ENCODE data around the gene PLEKHA3. TPM values are rescaled to one million over a fixed set of nuclear protein-coding genes. Genes with fewer than 3 reads are reported as not detected.

The PLEKHA3 gene
- total and polyA plus RNA-seq, 10 of the 15 experiments (the other 5 are each of a cell fraction or from before 2014, with no cell fraction given): 1.4 to 21.1 (median 7.4) TPM

DNA sequence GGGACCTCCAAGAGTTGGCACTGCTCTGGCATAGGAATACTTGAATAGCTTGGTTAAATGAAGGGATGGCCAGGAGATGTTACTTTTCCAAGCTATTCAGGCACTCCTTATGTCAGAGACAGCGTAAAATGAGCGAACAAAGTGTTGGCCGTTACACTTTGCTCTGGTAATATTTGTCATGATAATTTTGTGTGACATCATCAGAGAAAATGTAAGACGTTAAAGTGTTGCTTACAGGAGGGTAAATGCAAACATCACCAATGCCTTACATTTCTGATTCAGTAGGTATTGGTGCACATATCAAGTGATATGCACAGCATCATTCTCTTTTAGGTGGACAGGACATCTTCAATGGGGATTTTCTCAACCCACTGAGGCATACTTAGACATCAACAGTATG lies 46.0 kb downstream of the PLEKHA3 start (continued):
- TF ChIP-seq ZNF207 (IDR thresholded peaks at IDR 0.05; ENCODE audit: borderline replicate concordance): no peak
- TF ChIP-seq, protein P1, sequence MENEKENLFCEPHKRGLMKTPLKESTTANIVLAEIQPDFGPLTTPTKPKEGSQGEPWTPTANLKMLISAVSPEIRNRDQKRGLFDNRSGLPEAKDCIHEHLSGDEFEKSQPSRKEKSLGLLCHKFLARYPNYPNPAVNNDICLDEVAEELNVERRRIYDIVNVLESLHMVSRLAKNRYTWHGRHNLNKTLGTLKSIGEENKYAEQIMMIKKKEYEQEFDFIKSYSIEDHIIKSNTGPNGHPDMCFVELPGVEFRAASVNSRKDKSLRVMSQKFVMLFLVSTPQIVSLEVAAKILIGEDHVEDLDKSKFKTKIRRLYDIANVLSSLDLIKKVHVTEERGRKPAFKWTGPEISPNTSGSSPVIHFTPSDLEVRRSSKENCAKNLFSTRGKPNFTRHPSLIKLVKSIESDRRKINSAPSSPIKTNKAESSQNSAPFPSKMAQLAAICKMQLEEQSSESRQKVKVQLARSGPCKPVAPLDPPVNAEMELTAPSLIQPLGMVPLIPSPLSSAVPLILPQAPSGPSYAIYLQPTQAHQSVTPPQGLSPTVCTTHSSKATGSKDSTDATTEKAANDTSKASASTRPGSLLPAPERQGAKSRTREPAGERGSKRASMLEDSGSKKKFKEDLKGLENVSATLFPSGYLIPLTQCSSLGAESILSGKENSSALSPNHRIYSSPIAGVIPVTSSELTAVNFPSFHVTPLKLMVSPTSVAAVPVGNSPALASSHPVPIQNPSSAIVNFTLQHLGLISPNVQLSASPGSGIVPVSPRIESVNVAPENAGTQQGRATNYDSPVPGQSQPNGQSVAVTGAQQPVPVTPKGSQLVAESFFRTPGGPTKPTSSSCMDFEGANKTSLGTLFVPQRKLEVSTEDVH (IDR thresholded peaks at IDR 0.05; ENCODE audit: low read depth, partially characterized antibody): no peak

DNA sequence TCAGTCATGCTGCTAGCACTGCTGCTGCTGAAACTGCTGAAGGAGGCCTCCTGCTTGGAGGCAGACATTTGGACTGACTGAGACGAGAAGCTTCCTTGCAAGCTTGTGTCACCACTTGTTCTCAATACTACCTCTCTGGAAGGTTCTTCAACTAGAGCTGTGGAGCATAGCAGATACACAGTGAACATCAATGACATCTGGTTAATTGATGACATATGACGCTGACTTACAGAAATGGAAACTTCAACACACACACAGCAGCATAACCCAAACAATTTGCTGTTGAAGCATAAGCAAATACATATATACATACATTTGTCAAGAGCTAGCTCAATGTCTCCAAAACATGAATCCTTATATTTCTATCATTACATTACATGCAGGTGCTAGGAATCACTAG lies 47.3 kb downstream of the PLEKHA3 start:
- Histone ChIP-seq H3K4me2 (ENCODE audit: control insufficient read depth, insufficient read depth) (peak overlapping the region; percentile 56), H3K79me2 (ENCODE audit: control insufficient read depth, insufficient read depth, low read length) (peaks cover 64% of the 10 kb centered on the region), H2AFZ (ENCODE audit: control insufficient read depth, low read depth, low read length) (no peak overlapping the region), H3K27me3 (replicated peaks in 1 of 2; ENCODE audit: control insufficient read depth in 2 of 2, insufficient read depth in 2 of 2, low read length in 1 of 2) (no peaks in the 10 kb centered on the region), H3K27ac (ENCODE audit: control insufficient read depth, insufficient read depth) (peak overlapping the region; percentile 21), H4K20me1 (ENCODE audit: control insufficient read depth, insufficient read depth) (no peaks in the 10 kb centered on the region), H3K9me3 (replicated peaks; ENCODE audit: control insufficient read depth, insufficient read depth, low read length) (no peaks in the 10 kb centered on the region; the same call in 1 of the 3 replicates), H3K4me3 (peak overlapping the region; percentile 30; the same call in 1 of the 2 replicates), H3K36me3 (ENCODE audit: control insufficient read depth in 2 of 2, insufficient read depth in 2 of 2, low read length in 1 of 2) (peaks cover 2 to 6% of the 10 kb centered on the region in 2 experiments; a peak in 2 of 4 replicates), H3K4me1 (ENCODE audit: control insufficient read depth, insufficient read depth, low read length) (peaks cover 33% of the 10 kb centered on the region), H3K9ac (ENCODE audit: control insufficient read depth, insufficient read depth, low read length) (no peak overlapping the region)
- DNase-seq (ENCODE audit: low read depth, low spot score) (no peak), FAIRE-seq (no peak), ATAC-seq (peak; percentile 7)
- ChIA-PET CTCF (interaction anchor here (0.6 to 2.7 kb wide), 6 partner anchors 23 to 492 kb away, joined by 3 to 15 read pairs (median 4); partner anchors contain the start of gene PLEKHA3), SMC1A (ENCODE audit: uncharacterized antibody, unreplicated experiment) (interaction anchor here (0.9 to 3.3 kb wide), 12 partner anchors 9 to 125 kb away, joined by 3 to 21 read pairs (median 4); partner anchors contain the start of genes PJVK and PRKRA), RAD21 (ENCODE audit: unreplicated experiment) (interaction anchor here (0.7 to 4.8 kb wide), 4 partner anchors 10 to 77 kb away, joined by 4 to 29 read pairs (median 7); partner anchors contain the start of genes PJVK, PLEKHA3 and PRKRA), POLR2A (interaction anchor here (0.6 to 1.8 kb wide), 5 partner anchors 9 to 77 kb away, joined by 3 to 14 read pairs (median 3); partner anchors contain the start of genes PJVK and PRKRA)
- intact Hi-C loops (cut with micrococcal nuclease; ENCODE audit: unreplicated experiment) (loop anchor here (10.0 kb wide), 1 partner anchor 727 kb away; no protein-coding TSS in a partner anchor), in situ Hi-C loops (cut with MboI) (no loop called here)
- 94% methylated on average over 2 of the region's 2 CpGs for WGBS (ENCODE audit: insufficient coverage, insufficient replicate concordance, low lambda C conversion rate, missing lambda C conversion rate)
- BruUV-seq (replicated peaks): no TSS peak
- TF ChIP-seq CREB1 (IDR thresholded peaks at IDR 0.05; ENCODE audit: low read depth) (peak; percentile 45; the same call in 1 of the 2 replicates), PBX3 (IDR thresholded peaks at IDR 0.05; ENCODE audit: insufficient replicate concordance, low read depth, low read length) (peak; percentile 53), SIN3A (IDR thresholded peaks at IDR 0.05; ENCODE audit: low read depth, low read length) (no peak), IKZF2 (IDR thresholded peaks at IDR 0.05) (peak in 1 of 2 experiments; percentile 8; a peak in 1 of 4 replicates), ATF7 (IDR thresholded peaks at IDR 0.05; ENCODE audit: low read depth) (peak; percentile 62)
- TF ChIP-seq, protein P2, sequence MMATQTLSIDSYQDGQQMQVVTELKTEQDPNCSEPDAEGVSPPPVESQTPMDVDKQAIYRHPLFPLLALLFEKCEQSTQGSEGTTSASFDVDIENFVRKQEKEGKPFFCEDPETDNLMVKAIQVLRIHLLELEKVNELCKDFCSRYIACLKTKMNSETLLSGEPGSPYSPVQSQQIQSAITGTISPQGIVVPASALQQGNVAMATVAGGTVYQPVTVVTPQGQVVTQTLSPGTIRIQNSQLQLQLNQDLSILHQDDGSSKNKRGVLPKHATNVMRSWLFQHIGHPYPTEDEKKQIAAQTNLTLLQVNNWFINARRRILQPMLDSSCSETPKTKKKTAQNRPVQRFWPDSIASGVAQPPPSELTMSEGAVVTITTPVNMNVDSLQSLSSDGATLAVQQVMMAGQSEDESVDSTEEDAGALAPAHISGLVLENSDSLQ (IDR thresholded peaks at IDR 0.05): peak; percentile 70; the same call in 1 of the 2 replicates
- TF ChIP-seq, protein P3, sequence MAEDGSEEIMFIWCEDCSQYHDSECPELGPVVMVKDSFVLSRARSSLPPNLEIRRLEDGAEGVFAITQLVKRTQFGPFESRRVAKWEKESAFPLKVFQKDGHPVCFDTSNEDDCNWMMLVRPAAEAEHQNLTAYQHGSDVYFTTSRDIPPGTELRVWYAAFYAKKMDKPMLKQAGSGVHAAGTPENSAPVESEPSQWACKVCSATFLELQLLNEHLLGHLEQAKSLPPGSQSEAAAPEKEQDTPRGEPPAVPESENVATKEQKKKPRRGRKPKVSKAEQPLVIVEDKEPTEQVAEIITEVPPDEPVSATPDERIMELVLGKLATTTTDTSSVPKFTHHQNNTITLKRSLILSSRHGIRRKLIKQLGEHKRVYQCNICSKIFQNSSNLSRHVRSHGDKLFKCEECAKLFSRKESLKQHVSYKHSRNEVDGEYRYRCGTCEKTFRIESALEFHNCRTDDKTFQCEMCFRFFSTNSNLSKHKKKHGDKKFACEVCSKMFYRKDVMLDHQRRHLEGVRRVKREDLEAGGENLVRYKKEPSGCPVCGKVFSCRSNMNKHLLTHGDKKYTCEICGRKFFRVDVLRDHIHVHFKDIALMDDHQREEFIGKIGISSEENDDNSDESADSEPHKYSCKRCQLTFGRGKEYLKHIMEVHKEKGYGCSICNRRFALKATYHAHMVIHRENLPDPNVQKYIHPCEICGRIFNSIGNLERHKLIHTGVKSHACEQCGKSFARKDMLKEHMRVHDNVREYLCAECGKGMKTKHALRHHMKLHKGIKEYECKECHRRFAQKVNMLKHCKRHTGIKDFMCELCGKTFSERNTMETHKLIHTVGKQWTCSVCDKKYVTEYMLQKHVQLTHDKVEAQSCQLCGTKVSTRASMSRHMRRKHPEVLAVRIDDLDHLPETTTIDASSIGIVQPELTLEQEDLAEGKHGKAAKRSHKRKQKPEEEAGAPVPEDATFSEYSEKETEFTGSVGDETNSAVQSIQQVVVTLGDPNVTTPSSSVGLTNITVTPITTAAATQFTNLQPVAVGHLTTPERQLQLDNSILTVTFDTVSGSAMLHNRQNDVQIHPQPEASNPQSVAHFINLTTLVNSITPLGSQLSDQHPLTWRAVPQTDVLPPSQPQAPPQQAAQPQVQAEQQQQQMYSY (CRISPR knock-in tag; IDR thresholded peaks at IDR 0.05): no peak

Measured in GM12878 (cell line).